Stimulated activated naive B cell treated with anti-CD40 and anti-IgM and Interleukin-4, amounts not matched to agents 10 μg/mL and 1 μg/mL and 100 μg/mL, for 72 hours (primary cell): Measurements from ENCODE around the gene PGAM1.
"Not testable (repeated sequence)": the region's sequence is repeated elsewhere in the genome, so short reads cannot be mapped to it uniquely, and the experiment has no call there.

Experiments used
- ATAC-seq, 2 donors: fragments of 150-1000 bp; cut with Tn5 transposase; replicated peaks; 2 replicates each; pipeline ENCODE4 v1.10.0; 2021; ENCODE audit warnings: moderate library complexity in 1 of 2
- DNase-seq: peaks from one replicate; pipeline ENCODE4 v3.0.0; 2021
- H3K27ac Mint-ChIP-seq: one replicate; pipeline ENCODE4 v1.8.0; 2022; ENCODE audit warnings: mild to moderate bottlenecking, mixed read lengths
- H3K27me3 Mint-ChIP-seq, 2 donors: one replicate each; pipeline ENCODE4 v1.8.0; 2022; ENCODE audit warnings: mixed read lengths in 2 of 2
- H3K36me3 Mint-ChIP-seq, 2 donors: one replicate each; pipeline ENCODE4 v1.8.0; 2022; ENCODE audit warnings: mixed read lengths in 2 of 2, mild to moderate bottlenecking in 1 of 2
- H3K4me1 Mint-ChIP-seq, 2 donors: one replicate each; pipeline ENCODE4 v1.8.0; 2022; ENCODE audit warnings: mixed read lengths in 2 of 2, mild to moderate bottlenecking in 1 of 2
- H3K4me3 Mint-ChIP-seq, 2 donors: one replicate each; pipeline ENCODE4 v1.8.0; 2022; ENCODE audit warnings: mild to moderate bottlenecking in 2 of 2, mixed read lengths in 2 of 2, moderate library complexity in 1 of 2
- H3K9me3 Mint-ChIP-seq, 2 donors: one replicate each; pipeline ENCODE4 v1.8.0; 2022; ENCODE audit warnings: mixed read lengths in 2 of 2, mild to moderate bottlenecking in 1 of 2

Gene PGAM1

DNA sequence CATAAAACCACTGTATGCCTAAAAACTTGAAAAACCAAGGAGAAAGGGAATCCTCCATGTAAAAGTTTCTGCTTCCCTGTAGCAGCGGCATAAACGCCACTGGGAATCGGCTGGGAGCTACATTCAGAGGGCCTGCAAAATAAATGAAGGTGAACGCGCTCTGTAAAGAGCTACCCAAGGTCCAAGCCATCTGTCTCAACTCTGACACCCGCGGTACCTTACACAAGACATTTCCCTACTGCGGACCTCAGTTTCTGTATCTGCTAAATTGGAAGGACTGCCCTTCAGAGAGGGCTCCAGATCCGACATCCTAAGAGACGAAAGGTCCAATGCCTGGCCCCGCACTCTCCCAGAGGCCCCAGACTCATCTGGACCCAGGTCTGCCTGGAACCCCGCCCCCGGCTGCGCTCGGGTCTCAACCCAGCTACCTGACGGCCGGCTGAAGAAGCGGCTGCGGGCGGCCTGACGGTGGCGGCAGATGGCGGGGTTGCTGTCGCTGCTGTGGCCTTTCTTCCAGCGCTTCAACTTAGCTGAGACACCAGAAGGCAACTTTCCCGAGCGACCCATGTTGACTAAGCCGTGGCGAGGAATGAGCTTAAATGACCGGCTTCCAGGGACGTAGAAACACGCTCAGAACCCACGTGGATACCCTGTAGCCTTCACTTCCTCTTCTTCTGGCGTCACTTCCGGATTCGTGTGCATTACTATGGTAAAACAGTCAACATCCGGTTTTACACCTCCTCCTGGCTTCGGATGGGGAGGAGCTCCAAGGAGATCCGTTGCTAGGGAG is 25.1 kb upstream of the PGAM1 start, which contains the start of gene RRP12:
TSS of gene RRP12 (minus strand) at position 676 of the 790 bp plus-strand sequence. CDS start at position 567, 109 bp downstream.
- H3K9me3 Mint-ChIP-seq = no peaks in the 10 kb centered on the region

GRCh38 chr10:97401455-97401919 is 24.5 kb upstream of the PGAM1 start:
- ATAC-seq (no peak), DNase-seq (no peak)
- H3K27ac Mint-ChIP-seq = peak overlapping the region; percentile 98
- H3K4me1 Mint-ChIP-seq = peaks cover 5 to 21% of the 10 kb centered on the region in 2 donors
- H3K27me3 Mint-ChIP-seq = no peaks in the 10 kb centered on the region
- peaks cover 0 to 2% of the 10 kb centered on the region in 2 donors for H3K36me3 Mint-ChIP-seq
- H3K9me3 Mint-ChIP-seq = no peaks in the 10 kb centered on the region
- H3K4me3 Mint-ChIP-seq = peak overlapping the region; percentile 92 to 96

More for the DNA sequence above, 25.1 kb upstream of the PGAM1 start, which contains the start of gene RRP12:
- H3K27ac Mint-ChIP-seq = peak within 1 kb of the TSS; percentile 98
- ATAC-seq (peak; percentile 97 to 100), DNase-seq (peak; percentile 86)
- H3K36me3 Mint-ChIP-seq = peaks cover 5 to 8% of the 10 kb centered on the region in 2 donors
- peaks cover 3 to 16% of the 10 kb centered on the region in 2 donors for H3K4me1 Mint-ChIP-seq
- peak within 1 kb of the TSS; percentile 92 to 96 for H3K4me3 Mint-ChIP-seq
- no peaks in the 10 kb centered on the region for H3K27me3 Mint-ChIP-seq

DNA sequence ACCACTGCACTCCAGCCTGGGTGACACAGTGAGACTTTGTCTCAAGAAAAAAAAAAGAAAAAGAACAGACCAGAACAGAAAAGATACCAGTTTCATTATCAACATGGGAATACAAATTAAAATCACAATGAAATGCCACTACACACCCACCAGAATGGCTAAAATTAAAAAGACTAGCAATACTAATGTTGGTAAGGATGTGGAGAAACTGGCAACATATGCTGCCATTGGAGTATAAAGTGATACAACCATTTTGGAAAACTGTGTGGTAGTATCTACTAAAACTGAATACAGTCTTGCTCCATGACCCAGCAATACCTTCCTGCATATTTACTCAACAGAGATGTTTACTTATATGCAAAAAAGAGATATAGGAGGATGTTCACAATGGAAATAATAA is 21.9 kb upstream of the PGAM1 start:
- H3K4me1 Mint-ChIP-seq = peaks cover 5 to 29% of the 10 kb centered on the region in 2 donors
- H3K9me3 Mint-ChIP-seq = no peaks in the 10 kb centered on the region
- no peak for DNase-seq
- ATAC-seq = no peak
- no peaks in the 10 kb centered on the region for H3K36me3 Mint-ChIP-seq
- H3K27ac Mint-ChIP-seq = no peak overlapping the region
- no peak overlapping the region for H3K4me3 Mint-ChIP-seq
- no peaks in the 10 kb centered on the region for H3K27me3 Mint-ChIP-seq

DNA sequence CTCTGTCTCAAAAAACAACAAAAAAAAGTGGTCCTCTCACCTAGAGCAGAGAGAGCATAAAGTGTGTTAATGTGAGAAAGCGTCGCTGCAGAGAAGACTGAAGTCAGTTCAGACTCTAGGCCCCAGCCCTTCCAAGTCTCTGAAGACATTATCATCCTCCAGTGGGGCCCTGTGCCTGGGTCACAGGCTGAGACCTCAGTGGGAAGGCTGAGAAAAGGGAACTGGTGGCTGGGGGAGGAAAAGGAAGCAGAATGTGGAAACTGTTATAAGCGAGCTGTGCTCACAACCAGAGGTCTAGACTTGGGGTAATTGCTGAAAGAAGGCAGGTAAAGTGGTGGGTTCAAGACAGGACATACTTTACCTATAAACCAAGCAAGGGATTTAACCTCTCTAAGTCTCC is 19.9 kb upstream of the PGAM1 start:
- Mint-ChIP-seq H3K9me3 (no peaks in the 10 kb centered on the region), H3K36me3 (no peaks in the 10 kb centered on the region), H3K27me3 (no peaks in the 10 kb centered on the region), H3K4me3 (no peak overlapping the region), H3K27ac (peak overlapping the region; percentile 57), H3K4me1 (peaks cover 5 to 22% of the 10 kb centered on the region in 2 donors)
- ATAC-seq (no peak), DNase-seq (no peak)

GRCh38 chr10:97406483-97406882 is 19.5 kb upstream of the PGAM1 start:
- peaks cover 2 to 17% of the 10 kb centered on the region in 2 donors for H3K4me1 Mint-ChIP-seq
- H3K27ac Mint-ChIP-seq, H3K4me3 Mint-ChIP-seq, H3K9me3 Mint-ChIP-seq, DNase-seq, H3K36me3 Mint-ChIP-seq, H3K27me3 Mint-ChIP-seq, ATAC-seq: not testable (repeated sequence)

- Mint-ChIP-seq H3K9me3 (no peaks in the 10 kb centered on the region), H3K4me1 (peaks cover 2 to 16% of the 10 kb centered on the region in 2 donors), H3K27ac (no peak overlapping the region), H3K36me3 (no peaks in the 10 kb centered on the region), H3K4me3 (peak overlapping the region; percentile 4 to 68), H3K27me3 (no peaks in the 10 kb centered on the region)
- DNase-seq (peak; percentile 54), ATAC-seq (peak; percentile 98 to 99)
Measured at GRCh38 chr10:97407211-97407951, 18.6 kb upstream of the PGAM1 start.

GRCh38 chr10:97407952-97408248 is 18.1 kb upstream of the PGAM1 start:
- no peak overlapping the region for H3K4me3 Mint-ChIP-seq
- no peaks in the 10 kb centered on the region for H3K9me3 Mint-ChIP-seq
- no peaks in the 10 kb centered on the region for H3K36me3 Mint-ChIP-seq
- peaks cover 2 to 19% of the 10 kb centered on the region in 2 donors for H3K4me1 Mint-ChIP-seq
- no peak overlapping the region for H3K27ac Mint-ChIP-seq
- DNase-seq (no peak), ATAC-seq (no peak)
- H3K27me3 Mint-ChIP-seq = no peaks in the 10 kb centered on the region

GRCh38 chr10:97408496-97408992 is 17.4 kb upstream of the PGAM1 start:
- ATAC-seq (no peak), DNase-seq (no peak)
- H3K4me1 Mint-ChIP-seq = peaks cover 5 to 23% of the 10 kb centered on the region in 2 donors
- no peak overlapping the region for H3K4me3 Mint-ChIP-seq
- H3K27ac Mint-ChIP-seq = no peak overlapping the region
- no peaks in the 10 kb centered on the region for H3K9me3 Mint-ChIP-seq
- no peaks in the 10 kb centered on the region for H3K36me3 Mint-ChIP-seq
- H3K27me3 Mint-ChIP-seq = no peaks in the 10 kb centered on the region

DNA sequence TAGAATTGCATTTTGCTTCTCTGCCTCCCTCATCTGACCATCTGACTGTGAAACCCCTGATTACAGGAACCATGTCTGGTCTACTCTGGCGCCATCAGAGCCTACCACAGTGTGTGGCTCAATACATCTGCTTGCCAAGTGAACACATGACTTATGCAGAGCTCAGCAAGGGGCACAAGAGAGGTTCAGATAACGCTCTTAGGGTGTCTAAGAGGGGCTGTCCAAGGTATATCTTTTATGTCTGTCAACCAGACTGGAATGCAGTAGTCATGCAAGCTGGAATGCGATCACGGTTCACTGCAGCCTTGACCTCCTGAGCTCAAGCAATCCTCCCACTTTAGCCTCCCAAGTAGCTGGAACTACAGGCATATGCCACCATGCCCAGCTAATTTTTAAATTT is 14.6 kb upstream of the PGAM1 start:
- peaks cover 4 to 25% of the 10 kb centered on the region in 2 donors for H3K4me1 Mint-ChIP-seq

GRCh38 chr10:97412891-97413304 is 13.1 kb upstream of the PGAM1 start:
- ATAC-seq (no peak), DNase-seq (no peak)
- Mint-ChIP-seq H3K27me3 (no peaks in the 10 kb centered on the region), H3K27ac (no peak overlapping the region), H3K4me3 (no peak overlapping the region), H3K9me3 (no peaks in the 10 kb centered on the region), H3K4me1 (peaks cover 7 to 23% of the 10 kb centered on the region in 2 donors), H3K36me3 (no peaks in the 10 kb centered on the region)

More for the DNA sequence above, 14.6 kb upstream of the PGAM1 start:
- H3K36me3 Mint-ChIP-seq = no peaks in the 10 kb centered on the region
- no peaks in the 10 kb centered on the region for H3K9me3 Mint-ChIP-seq
- H3K4me3 Mint-ChIP-seq = no peak overlapping the region
- ATAC-seq (no peak), DNase-seq (no peak)
- H3K27me3 Mint-ChIP-seq = no peaks in the 10 kb centered on the region
- no peak overlapping the region for H3K27ac Mint-ChIP-seq

GRCh38 chr10:97416565-97416964 is 9.4 kb upstream of the PGAM1 start:
- peak overlapping the region; percentile 6 for H3K27ac Mint-ChIP-seq
- peaks cover 14 to 42% of the 10 kb centered on the region in 2 donors for H3K4me1 Mint-ChIP-seq
- no peak overlapping the region for H3K4me3 Mint-ChIP-seq
- no peaks in the 10 kb centered on the region for H3K9me3 Mint-ChIP-seq
- ATAC-seq (no peak), DNase-seq (no peak)
- H3K27me3 Mint-ChIP-seq = no peaks in the 10 kb centered on the region
- H3K36me3 Mint-ChIP-seq = peaks cover 2 to 3% of the 10 kb centered on the region in 2 donors

DNA sequence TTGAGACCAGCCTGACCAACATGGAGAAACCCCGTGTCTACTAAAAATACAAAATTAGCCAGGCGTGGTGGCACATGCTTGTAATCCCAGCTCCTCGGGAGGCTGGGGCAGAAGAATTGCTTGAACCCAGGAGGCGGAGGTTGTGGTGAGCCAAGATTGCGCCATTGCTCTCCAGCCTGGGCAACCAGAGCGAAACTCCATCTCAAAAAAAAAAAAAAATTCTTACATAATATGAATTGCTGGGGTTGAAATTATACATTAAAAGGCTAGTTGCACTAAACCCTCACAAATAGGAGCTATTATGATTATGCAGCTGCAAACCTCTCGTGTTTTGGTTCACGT is 2.3 kb upstream of the PGAM1 start:
- not testable (repeated sequence) for H3K27me3 Mint-ChIP-seq, H3K4me3 Mint-ChIP-seq, DNase-seq, H3K9me3 Mint-ChIP-seq, H3K27ac Mint-ChIP-seq, ATAC-seq
- Mint-ChIP-seq H3K4me1 (peaks cover 18 to 45% of the 10 kb centered on the region in 2 donors), H3K36me3 (peaks cover 9 to 20% of the 10 kb centered on the region in 2 donors)

- no peaks in the 10 kb centered on the region for H3K27me3 Mint-ChIP-seq
- peaks cover 8 to 26% of the 10 kb centered on the region in 2 donors for H3K36me3 Mint-ChIP-seq
- DNase-seq (no peak), ATAC-seq (no peak)
- H3K9me3 Mint-ChIP-seq = no peaks in the 10 kb centered on the region
- H3K4me1 Mint-ChIP-seq = peaks cover 13 to 40% of the 10 kb centered on the region in 2 donors
- peak overlapping the region; percentile 95 for H3K27ac Mint-ChIP-seq
- peak overlapping the region; percentile 86 to 89 for H3K4me3 Mint-ChIP-seq
Measured at GRCh38 chr10:97426776-97427570, 982 bp downstream of the PGAM1 start.
